Activated CD8-positive, alpha-beta memory T cell treated with anti-CD3 and anti-CD28 coated beads for 36 hours (primary cell): ENCODE measurements around the gene TMEM30A. TPM values are rescaled to one million over a fixed set of nuclear protein-coding genes. Genes with fewer than 3 reads are reported as not detected.

Experiments used
- CTCF ChIA-PET: fragments of 350-600 bp; sonication (Branson Sonifier 250); formaldehyde crosslinking; loops from one replicate; lab custom pipeline; 2021; ENCODE audit warnings: antibody characterized with exemption; lab: Charles Lee
- POLR2A ChIA-PET: fragments of 350-600 bp; sonication (Branson Sonifier 250); formaldehyde crosslinking; loops from one replicate; lab custom pipeline; 2021; ENCODE audit warnings: antibody characterized with exemption; lab: Charles Lee
- total RNA-seq, 2 experiments: library from RNA; stranded (reverse); gene quantifications; one replicate each; pipeline ENCODE4 v1.2.3, GENCODE V29; 2021

Gene TMEM30A
- total RNA-seq, 2 experiments from 2014 or later: 47.3 to 54.4 TPM

DNA sequence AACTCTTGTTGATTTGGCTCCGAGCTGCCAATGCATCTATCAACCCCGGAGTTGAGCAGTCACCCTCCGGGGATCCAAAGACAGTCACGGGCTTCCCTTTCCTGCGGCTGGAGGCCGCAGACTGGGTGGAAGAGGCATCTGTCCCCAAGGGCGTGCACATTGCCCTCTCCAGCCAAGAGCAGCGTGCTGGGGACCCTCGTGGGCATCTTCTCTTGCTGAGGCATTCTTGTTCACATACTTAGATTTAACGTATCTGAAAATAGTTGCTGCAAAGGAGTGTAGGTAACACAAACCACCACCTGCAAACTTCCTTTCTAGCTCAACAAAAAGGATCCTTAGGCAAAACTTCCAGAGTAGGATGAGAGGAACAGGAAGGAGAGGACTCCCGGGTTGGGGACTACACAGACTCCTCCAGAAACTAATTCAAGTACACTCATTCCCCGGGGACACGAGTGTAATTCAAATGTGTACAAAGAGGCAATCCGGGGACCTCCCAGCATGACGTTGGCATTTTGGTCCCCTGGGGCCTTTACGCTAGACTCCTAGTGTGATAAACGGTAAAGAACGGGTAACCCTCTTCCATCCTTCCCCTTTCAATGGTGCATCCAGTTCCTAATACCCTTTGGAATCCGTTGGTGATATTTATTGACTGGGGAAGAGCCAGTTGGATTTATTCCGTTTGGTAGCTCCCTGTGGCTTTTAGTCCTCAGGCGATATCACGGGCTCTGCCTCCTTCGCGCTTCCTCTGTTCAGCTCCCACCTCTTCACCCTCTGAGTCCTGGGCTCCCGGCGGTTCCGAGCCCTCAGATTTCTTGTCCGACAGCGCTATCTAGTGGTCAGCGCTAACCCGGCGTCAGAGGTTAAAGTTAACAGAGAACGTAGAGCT, 76.1 kb downstream of the TMEM30A start:
- ChIA-PET POLR2A (interaction anchor here (0.6 kb wide), 1 partner anchor 542 kb away, joined by 4 read pairs; no protein-coding TSS in a partner anchor), CTCF (interaction anchor here (1.0 to 3.2 kb wide), 14 partner anchors 11 to 1536 kb away, joined by 3 to 15 read pairs (median 5); no protein-coding TSS in a partner anchor)

DNA sequence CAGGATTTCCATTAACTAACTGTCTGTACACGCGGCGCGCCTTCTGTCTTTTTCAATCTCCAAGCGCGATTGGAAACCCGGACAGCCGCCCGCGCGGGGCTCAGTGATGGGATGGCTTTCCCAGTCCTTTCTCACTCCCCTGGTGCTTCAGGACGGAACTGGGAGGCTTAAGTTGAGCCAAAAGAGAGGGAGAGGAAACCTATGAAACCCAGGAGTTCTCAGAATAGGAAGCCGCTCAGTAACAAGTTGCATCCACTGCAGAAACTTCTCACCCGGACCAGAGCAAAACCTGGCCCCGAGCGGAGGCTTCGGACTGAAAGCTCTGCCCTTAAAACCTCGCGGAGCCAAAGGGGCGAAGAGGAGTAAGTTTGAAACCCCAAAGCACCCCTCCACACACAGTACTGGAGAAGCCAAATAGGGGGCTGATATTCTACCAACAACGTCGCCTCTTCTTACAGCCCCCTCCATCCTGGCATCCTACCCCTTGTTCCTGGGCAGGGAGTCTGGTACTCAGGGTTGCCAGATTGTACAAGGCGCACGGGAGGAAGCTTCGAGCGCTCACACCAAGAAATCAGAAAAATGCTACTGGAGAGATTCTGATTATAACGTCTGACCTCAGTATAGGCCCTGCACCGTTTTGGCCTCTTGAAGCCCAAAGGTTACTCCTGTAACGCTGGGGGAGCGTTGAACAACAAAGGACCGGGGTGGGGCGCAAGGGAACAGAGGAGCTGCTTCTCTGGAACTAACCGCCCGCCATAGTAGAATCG, 77.8 kb downstream of the TMEM30A start:
- POLR2A ChIA-PET: no interaction called here
- CTCF ChIA-PET: interaction anchor here (0.6 to 1.2 kb wide), 5 partner anchors 10 to 1570 kb away, joined by 3 read pairs; no protein-coding TSS in a partner anchor

DNA sequence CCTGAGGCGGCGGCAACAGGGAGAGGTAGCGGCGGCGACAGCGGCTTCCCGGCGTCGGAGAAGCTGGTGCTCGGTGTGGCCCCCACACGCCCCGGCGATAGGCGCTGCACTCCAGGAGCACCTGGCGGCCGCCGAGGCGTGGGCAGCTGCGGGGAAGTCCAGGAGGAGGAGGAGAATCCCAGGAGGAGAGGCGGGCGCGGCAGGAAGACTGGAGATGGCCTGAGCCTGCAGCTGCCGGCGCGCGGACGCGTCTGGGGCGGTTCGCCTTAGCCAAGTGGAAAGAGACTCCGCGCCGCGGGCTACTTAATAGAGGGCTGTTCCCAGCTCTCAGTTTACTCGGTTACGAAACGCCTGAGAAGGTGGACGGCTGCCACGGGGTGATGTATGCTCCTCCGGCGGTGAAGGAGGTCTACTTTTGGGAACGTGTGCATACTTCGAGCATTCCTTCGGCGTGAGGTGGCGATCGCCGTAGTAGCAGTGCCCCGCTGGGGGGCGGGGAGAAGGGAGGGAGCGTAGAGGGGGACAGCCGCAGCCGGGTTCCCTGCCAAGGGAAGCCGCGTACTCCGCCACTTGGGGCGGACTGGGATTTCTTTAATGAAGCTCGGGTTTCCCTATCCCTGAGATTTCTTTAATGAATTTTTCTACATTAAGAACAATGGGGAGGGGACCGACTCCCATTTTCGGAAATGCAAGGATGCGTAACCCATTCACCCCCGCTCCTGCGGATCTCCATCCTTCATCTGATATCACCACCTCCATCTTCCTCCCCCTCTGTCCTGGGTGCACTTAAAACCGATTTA, 78.6 kb downstream of the TMEM30A start, which contains the start of gene COL12A1:
TSS of gene COL12A1 (minus strand) at position 278 of the 800 bp plus-strand sequence. CDS start 3,261 bp downstream, outside the sequence.
- POLR2A ChIA-PET: no interaction called here
- CTCF ChIA-PET: interaction anchor here (0.6 to 1.2 kb wide), 3 partner anchors 33 to 1570 kb away, joined by 3 read pairs; no protein-coding TSS in a partner anchor

DNA sequence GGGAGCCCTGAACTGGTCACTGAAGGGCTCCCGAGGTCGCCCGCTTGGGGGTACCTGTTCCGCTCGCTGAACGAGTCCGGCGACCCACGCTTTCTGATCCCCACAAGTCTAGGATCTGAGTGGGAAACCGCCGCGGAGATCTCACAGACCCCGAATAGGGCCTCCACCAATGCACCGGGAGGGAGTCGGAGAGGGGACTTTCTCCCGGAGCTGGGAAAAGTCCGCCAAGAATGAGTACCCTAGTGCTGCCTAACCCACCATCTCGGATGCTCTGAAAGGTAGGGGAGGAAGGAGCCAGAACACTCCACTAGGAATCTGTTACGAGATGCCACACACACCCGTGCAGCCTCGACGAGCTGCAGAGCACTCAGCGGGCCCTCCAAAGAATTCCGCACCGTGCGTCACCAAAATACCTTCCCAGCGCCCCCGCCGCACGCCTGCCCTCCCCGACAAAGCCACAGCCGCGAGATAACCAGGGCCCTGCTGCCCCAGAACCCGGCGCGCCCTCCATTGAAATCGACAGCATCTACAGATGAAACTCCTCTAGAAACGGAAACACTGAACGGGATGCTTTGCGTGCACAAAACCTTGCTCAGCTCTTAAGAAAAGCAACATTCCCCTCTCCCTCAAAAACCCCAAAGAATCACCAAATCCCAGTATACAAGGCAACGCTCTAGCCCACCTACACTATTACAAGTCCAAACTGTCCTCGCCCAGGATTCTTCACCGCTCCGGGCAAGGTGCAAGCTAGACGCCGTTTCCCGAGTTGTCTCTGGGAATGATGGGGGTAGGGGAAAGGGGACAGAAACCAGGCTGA, 79.4 kb downstream of the TMEM30A start:
- ChIA-PET POLR2A (no interaction called here), CTCF (interaction anchor here (0.7 kb wide), 1 partner anchor 32 kb away, joined by 3 read pairs; no protein-coding TSS in a partner anchor)

DNA sequence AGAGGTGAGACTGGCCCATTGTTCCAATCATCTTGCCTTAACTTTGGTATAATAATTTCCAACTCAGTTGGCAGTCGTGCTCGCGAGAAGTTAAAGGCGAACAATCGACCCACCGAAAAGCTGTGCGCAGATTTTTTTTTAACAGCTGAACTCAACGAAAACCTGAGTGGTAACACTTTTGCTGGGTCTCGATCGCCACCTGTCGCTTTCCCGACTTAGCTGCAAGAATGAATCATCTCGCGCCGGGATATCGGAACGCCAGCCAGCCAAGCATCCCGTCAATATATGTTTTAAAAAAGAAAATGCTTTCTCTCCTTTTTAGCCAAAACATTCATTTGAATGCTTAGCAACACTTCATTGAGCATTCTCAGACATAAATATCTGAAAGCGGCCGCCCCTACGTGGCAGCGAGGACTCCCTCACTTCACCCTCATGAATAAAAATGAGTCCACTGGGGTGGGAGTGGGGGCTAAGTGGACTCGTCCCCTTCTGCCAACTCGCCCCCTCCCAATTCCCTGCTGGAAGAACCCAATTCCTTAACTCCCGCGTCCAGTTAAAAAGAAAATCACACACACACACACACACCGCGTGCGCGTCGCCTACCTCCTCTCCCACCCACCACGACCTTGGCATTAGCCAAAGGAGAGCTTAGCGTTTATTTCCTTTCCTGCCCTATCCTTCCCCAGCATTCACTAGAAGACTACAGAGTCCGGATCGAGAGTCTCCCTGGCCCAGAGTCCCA, 80.2 kb downstream of the TMEM30A start:
- POLR2A ChIA-PET: no interaction called here
- CTCF ChIA-PET: interaction anchor here (1.2 to 1.5 kb wide), 2 partner anchors 21 to 1465 kb away, joined by 3 to 4 read pairs; no protein-coding TSS in a partner anchor

DNA sequence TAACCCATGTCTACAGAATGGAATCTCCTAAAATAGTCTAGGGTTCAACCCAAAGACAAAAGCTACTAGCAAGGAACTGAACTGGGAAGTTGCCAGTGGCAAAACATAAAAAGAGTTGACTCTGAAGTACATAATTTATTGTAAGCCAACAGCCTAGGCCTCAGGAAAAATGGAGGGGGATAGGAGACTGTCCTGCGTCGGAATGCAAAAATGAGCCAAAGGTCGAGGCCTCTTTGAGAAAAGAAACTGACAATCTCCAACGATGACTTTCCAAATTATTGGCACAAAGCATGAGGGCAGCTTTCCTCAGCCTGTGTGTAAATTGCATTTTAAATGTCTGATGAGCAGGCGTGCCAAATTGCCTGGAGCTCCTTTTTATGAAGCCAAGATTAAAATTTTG, 80.9 kb downstream of the TMEM30A start:
- POLR2A ChIA-PET: no interaction called here
- CTCF ChIA-PET: interaction anchor here (1.2 to 1.5 kb wide), 2 partner anchors 21 to 1465 kb away, joined by 3 to 4 read pairs; no protein-coding TSS in a partner anchor

Other genes with a start within 250 kb of the TMEM30A start
- gene COL12A1, start 78.7 kb downstream of the TMEM30A start, total RNA-seq: not detected
- gene COX7A2, start 41.0 kb downstream of the TMEM30A start, total RNA-seq: 100 to 1,000 TPM; 538 to 540 TPM
- not detected for gene FILIP1, start 209.0 kb upstream of the TMEM30A start, total RNA-seq